Stomach smooth muscle (tissue), 2 donors: Measurements from ENCODE around the gene MAGEB16.

Experiments used
- H3K27ac ChIP-seq: one replicate; pipeline ENCODE4 v1.7.0; 2013; ENCODE audit warnings: mild to moderate bottlenecking, low read length, inconsistent platforms
- H3K27me3 ChIP-seq, 2 donors: one replicate each; pipeline ENCODE4 v1.7.0; 2013; ENCODE audit warnings: low read length in 2 of 2; ENCODE audit not compliant: insufficient read depth in 2 of 2, control insufficient read depth in 1 of 2
- H3K36me3 ChIP-seq, 2 donors: one replicate each; pipeline ENCODE4 v1.7.0; 2013; ENCODE audit warnings: low read length in 2 of 2; ENCODE audit not compliant: control insufficient read depth in 2 of 2, insufficient read depth in 2 of 2
- H3K4me1 ChIP-seq: one replicate; pipeline ENCODE4 v1.7.0; 2013; ENCODE audit warnings: low read length; ENCODE audit not compliant: control insufficient read depth, insufficient read depth
- H3K4me3 ChIP-seq, 2 donors: one replicate each; pipeline ENCODE4 v1.7.0; 2013; ENCODE audit warnings: low read length in 2 of 2
- H3K9ac ChIP-seq, 2 donors: one replicate each; pipeline ENCODE4 v1.7.0; 2013; ENCODE audit warnings: low read length in 2 of 2, mild to moderate bottlenecking in 1 of 2
- H3K9me3 ChIP-seq, 2 donors: one replicate each; pipeline ENCODE4 v1.7.0; 2013; ENCODE audit warnings: low read length in 2 of 2; ENCODE audit not compliant: control insufficient read depth in 2 of 2
- donor health status: healthy.
- donor health status: Pancreatic carcinoma.

MAGEB16 gene

DNA sequence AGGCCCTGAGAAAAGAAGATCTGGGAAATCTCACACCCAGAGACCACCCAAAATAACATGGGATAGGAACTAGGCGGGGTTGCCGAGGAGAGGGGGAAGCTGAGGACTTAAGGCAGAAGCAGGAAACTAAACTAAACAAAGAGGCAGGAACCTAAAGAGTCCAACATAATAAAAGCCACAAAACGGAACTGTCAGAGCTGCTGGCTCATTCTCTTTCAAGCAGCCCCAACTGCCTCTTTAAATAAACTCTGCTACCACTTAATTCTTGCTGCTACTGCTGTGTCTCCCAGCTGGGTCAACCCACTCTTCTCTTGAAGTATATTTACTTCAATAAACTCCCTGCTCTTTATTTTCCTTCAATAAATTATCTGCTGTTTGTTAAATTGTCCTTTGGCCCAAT lies 44.5 kb downstream of the MAGEB16 start:
- Histone ChIP-seq H3K9ac (no peak overlapping the region), H3K27me3 (peaks cover 0 to 3% of the 10 kb centered on the region in 2 donors), H3K36me3 (no peaks in the 10 kb centered on the region), H3K27ac (no peak overlapping the region), H3K4me1 (no peaks in the 10 kb centered on the region), H3K4me3 (no peak overlapping the region), H3K9me3 (no peaks in the 10 kb centered on the region)

GRCh38 chrX:35847736-35848135 lies 49.6 kb downstream of the MAGEB16 start:
- Histone ChIP-seq H3K36me3 (no peaks in the 10 kb centered on the region), H3K27me3 (peaks cover 0 to 2% of the 10 kb centered on the region in 2 donors), H3K9ac (no peak overlapping the region), H3K27ac (no peak overlapping the region), H3K4me3 (no peak overlapping the region), H3K4me1 (no peaks in the 10 kb centered on the region), H3K9me3 (no peaks in the 10 kb centered on the region)
